Measurements from ENCODE around the gene AFF3. TPM values are rescaled to one million over a fixed set of nuclear protein-coding genes. Genes with fewer than 3 reads are reported as not detected.

Gene AFF3
- total RNA-seq, 1 donor from 2014 or later = 44.6 TPM

- H3K27me3 ChIP-seq = no peaks in the 10 kb centered on the region
- no peak for DNase-seq
- no peaks in the 10 kb centered on the region for H3K9me3 ChIP-seq
- intact Hi-C loops (cut with DNase I) = no loop called here
- TF ChIP-seq CTCF (IDR thresholded peaks at IDR 0.05) = no peak
- H3K4me1 ChIP-seq = no peaks in the 10 kb centered on the region
- no peak overlapping the region for H3K4me3 ChIP-seq
- ATAC-seq = no peak
- no peaks in the 10 kb centered on the region for H3K36me3 ChIP-seq
- no peak overlapping the region for H3K27ac ChIP-seq
Observed at GRCh38 chr2:99576775-99577174, 565.6 kb downstream of the AFF3 start.

GRCh38 chr2:99573634-99574251 is 568.6 kb downstream of the AFF3 start:
- H3K9me3 ChIP-seq = no peaks in the 10 kb centered on the region
- no peaks in the 10 kb centered on the region for H3K4me1 ChIP-seq
- intact Hi-C loops (cut with DNase I) = no loop called here
- H3K36me3 ChIP-seq = no peaks in the 10 kb centered on the region
- H3K4me3 ChIP-seq = no peak overlapping the region
- TF ChIP-seq CTCF (IDR thresholded peaks at IDR 0.05) = no peak
- no peak overlapping the region for H3K27ac ChIP-seq
- no peak for ATAC-seq
- DNase-seq = no peak
- no peaks in the 10 kb centered on the region for H3K27me3 ChIP-seq

- no peak overlapping the region for H3K4me3 ChIP-seq
- H3K9me3 ChIP-seq = no peaks in the 10 kb centered on the region
- no peak for TF ChIP-seq CTCF (IDR thresholded peaks at IDR 0.05)
- no peaks in the 10 kb centered on the region for H3K4me1 ChIP-seq
- DNase-seq (no peak), ATAC-seq (no peak)
- no peaks in the 10 kb centered on the region for H3K36me3 ChIP-seq
- H3K27me3 ChIP-seq = no peaks in the 10 kb centered on the region
- H3K27ac ChIP-seq = no peak overlapping the region
- intact Hi-C loops (cut with DNase I) = no loop called here
Observed at GRCh38 chr2:99572373-99573164, 569.8 kb downstream of the AFF3 start.

- H3K4me1 ChIP-seq = no peaks in the 10 kb centered on the region
- no peaks in the 10 kb centered on the region for H3K27me3 ChIP-seq
- no peak for TF ChIP-seq CTCF (IDR thresholded peaks at IDR 0.05)
- H3K9me3 ChIP-seq = no peaks in the 10 kb centered on the region
- DNase-seq (no peak), ATAC-seq (no peak)
- H3K36me3 ChIP-seq = no peaks in the 10 kb centered on the region
- no peak overlapping the region for H3K4me3 ChIP-seq
- H3K27ac ChIP-seq = no peak overlapping the region
- intact Hi-C loops (cut with DNase I) = no loop called here
Observed at GRCh38 chr2:99571954-99572353, 570.4 kb downstream of the AFF3 start.

GRCh38 chr2:99571533-99571932 is 570.9 kb downstream of the AFF3 start:
- H3K27me3 ChIP-seq = no peaks in the 10 kb centered on the region
- ATAC-seq (no peak), DNase-seq (no peak)
- intact Hi-C loops (cut with DNase I) = no loop called here
- no peak overlapping the region for H3K27ac ChIP-seq
- H3K4me3 ChIP-seq = no peak overlapping the region
- no peaks in the 10 kb centered on the region for H3K9me3 ChIP-seq
- no peaks in the 10 kb centered on the region for H3K4me1 ChIP-seq
- H3K36me3 ChIP-seq = no peaks in the 10 kb centered on the region
- TF ChIP-seq CTCF (IDR thresholded peaks at IDR 0.05) = no peak
